Heart right ventricle (tissue), 16 donors: Measurements from ENCODE around the gene CROCC2. TPM values are rescaled to one million over a fixed set of nuclear protein-coding genes. Genes with fewer than 3 reads are reported as not detected.

Source experiments
- ATAC-seq, 8 donors: fragments of 200-7000 bp; cut with Tn5 transposase; one replicate each; pipeline ENCODE4 v1.9.1; 2020; ENCODE audit warnings: mild to moderate bottlenecking in 8 of 8, moderate library complexity in 8 of 8, moderate number of reproducible peaks in 1 of 8
- DNase-seq, 2 donors: peaks; one replicate each; pipeline ENCODE4 v3.0.0-alpha.2; 2020
- H3K27ac ChIP-seq, 10 donors: fragments of 200-600 bp; sonication (generic) in 2 of 10; one replicate each; pipeline versions ENCODE4 v1.5.0 to v1.8.0; 2020 to 2022; ENCODE audit warnings: mild to moderate bottlenecking in 3 of 10
- H3K27me3 ChIP-seq, 7 donors: fragments of 200-600 bp; one replicate each; pipeline ENCODE4 v1.8.0; 2021 to 2022; ENCODE audit warnings: mild to moderate bottlenecking in 2 of 7
- H3K36me3 ChIP-seq, 9 donors: fragments of 200-600 bp; sonication (generic) in 1 of 9; one replicate each; pipeline versions ENCODE4 v1.5.0 to v1.8.0; 2020 to 2022; ENCODE audit warnings: mild to moderate bottlenecking in 2 of 9
- H3K4me1 ChIP-seq, 9 donors: fragments of 200-600 bp; sonication (generic) in 1 of 9; one replicate each; pipeline versions ENCODE4 v1.5.0 to v1.8.0; 2020 to 2022; ENCODE audit warnings: mild to moderate bottlenecking in 4 of 9
- H3K4me3 ChIP-seq, 10 donors: fragments of 200-600 bp; sonication (generic) in 2 of 10; one replicate each; pipeline versions ENCODE4 v1.5.0 to v1.8.0; 2020 to 2022; ENCODE audit warnings: mild to moderate bottlenecking in 7 of 10, moderate library complexity in 2 of 10
- H3K9me3 ChIP-seq, 11 donors: fragments of 200-600 bp in 10 of 11; sonication (generic) in 2 of 11; one replicate each; pipeline versions ENCODE4 v1.5.0 to v1.8.0; 2013 to 2022; ENCODE audit warnings: mild to moderate bottlenecking in 2 of 11, control low read depth in 1 of 11, moderate library complexity in 1 of 11
- WGBS, 2 donors: extraction: QIAGEN DNeasy Blood & Tissue Kit; methylation state at CpG; one replicate each; pipeline ENCODE4 v1.1.7; 2013; ENCODE audit warnings: inconsistent platforms in 1 of 2; 5-methylcytosine and 5-hydroxymethylcytosine counted together
- intact Hi-C, 10 donors: fragments of 100-400 bp; cut with DNase I; formaldehyde crosslinking; loops; one replicate each; pipeline versions ENCODE4 v1.11.1 to v1.14.2; 2022
- polyA plus RNA-seq, 2 donors: library from polyadenylated mRNA; stranded (reverse); fragments of 200-250 nt; gene quantifications; one replicate each; pipeline ENCODE4 v1.2.3, GENCODE V29; 2013
- total RNA-seq, 10 donors: library from RNA; stranded (reverse); fragmentation: NEBNext Ultra II Directional in 3 of 10; extraction: Animal tissue kit (Norgen Biotek cat#: 25700) in 3 of 10; gene quantifications; one replicate each; pipeline versions ENCODE4 v1.2.1 to v1.2.4, GENCODE V29; 2021 to 2023
- TF ChIP-seq, protein P1 (sequence below), 9 donors: fragments of 200-600 bp; sonication (generic) in 2 of 9; IDR thresholded peaks; one replicate each; pipeline versions ENCODE4 v1.5.0 to v1.8.0; 2021 to 2022; ENCODE audit warnings: antibody characterized with exemption in 9 of 9, mild to moderate bottlenecking in 5 of 9, moderate library complexity in 1 of 9
- donor health status: Arrhythmogenic right ventricular cardiomyopathy.
- donor health status: ischemic (EF 13 %, LVEDD 7.1; RV severe dilation, severe dysfunction).
- donor health status: healthy with polysubstance abuse.
- donor health status: DM: no; HTN: yes; CAD: no.
- donor health status: DM: no; HTN: no; CAD: no.
- donor health status: ischemic (EF 25% LVEDD 6.9; RV normal size, moderate dysfunction).
- donor health status: ischemic (EF 25% LVEDD 5.7; RV mildly dilated, moderate dysfunction).
- donor health status: healthy.
- donor health status: DM: yes; HTN: yes; CAD: no.
- donor health status: Ischemic cardiomyopathy.
- donor health status: ischemic (EF 35%, LVEDD 5.7; RV mildly dilated, moderate dysfunction).
- donor health status: nonischemic (EF 11% LVEDD 7.7; RV severe dilation, severe dysfunction).
- donor health status: DM: yes; HTN: yes; CAD: no.
- donor health status: PGD.
- donor health status: ischemic (EF 29% LVEDD 5.4; RV normal size, mild dysfunction).
- donor health status: nonischemic (EF 23%, LVEDD 6.1; RV moderate dilation, normal function).

CROCC2 gene
- total and polyA plus RNA-seq, 12 donors = 0.06 TPM; not detected in 11

DNA sequence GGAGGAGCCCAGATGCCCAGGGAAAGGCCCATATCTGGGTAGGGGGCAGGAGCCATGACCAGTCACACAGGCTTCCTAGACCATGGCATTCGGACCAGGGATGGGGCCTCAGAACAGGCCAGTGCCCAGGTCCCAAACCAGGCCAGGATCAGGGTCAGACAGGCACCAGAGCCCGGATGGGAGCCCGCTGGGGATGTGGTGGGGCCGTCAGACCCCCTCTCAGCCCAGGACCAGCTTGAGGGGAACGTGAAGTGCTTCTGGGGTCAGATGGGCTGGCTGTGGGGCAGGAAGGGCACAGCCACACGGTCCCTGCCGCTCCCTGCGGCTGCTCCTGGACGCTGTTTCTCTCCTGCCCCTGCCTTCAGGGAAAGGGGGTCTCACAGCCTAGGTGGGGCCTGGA lies 131.4 kb downstream of the CROCC2 start:
- Histone ChIP-seq H3K27ac (no peak overlapping the region), H3K9me3 (no peaks in the 10 kb centered on the region), H3K4me3 (no peak overlapping the region), H3K27me3 (peaks cover 0 to 16% (median 5%) of the 10 kb centered on the region in 7 donors), H3K4me1 (peaks cover 3 to 10% (median 9%) of the 10 kb centered on the region in 9 donors), H3K36me3 (peaks cover 0 to 40% (median 0%) of the 10 kb centered on the region in 9 donors)
- no peak for ATAC-seq
- intact Hi-C loops = no loop called here
- TF ChIP-seq, protein P1, sequence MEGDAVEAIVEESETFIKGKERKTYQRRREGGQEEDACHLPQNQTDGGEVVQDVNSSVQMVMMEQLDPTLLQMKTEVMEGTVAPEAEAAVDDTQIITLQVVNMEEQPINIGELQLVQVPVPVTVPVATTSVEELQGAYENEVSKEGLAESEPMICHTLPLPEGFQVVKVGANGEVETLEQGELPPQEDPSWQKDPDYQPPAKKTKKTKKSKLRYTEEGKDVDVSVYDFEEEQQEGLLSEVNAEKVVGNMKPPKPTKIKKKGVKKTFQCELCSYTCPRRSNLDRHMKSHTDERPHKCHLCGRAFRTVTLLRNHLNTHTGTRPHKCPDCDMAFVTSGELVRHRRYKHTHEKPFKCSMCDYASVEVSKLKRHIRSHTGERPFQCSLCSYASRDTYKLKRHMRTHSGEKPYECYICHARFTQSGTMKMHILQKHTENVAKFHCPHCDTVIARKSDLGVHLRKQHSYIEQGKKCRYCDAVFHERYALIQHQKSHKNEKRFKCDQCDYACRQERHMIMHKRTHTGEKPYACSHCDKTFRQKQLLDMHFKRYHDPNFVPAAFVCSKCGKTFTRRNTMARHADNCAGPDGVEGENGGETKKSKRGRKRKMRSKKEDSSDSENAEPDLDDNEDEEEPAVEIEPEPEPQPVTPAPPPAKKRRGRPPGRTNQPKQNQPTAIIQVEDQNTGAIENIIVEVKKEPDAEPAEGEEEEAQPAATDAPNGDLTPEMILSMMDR (IDR thresholded peaks at IDR 0.05) = no peak
- WGBS, 2 donors = 94% methylated on average over 9 of the region's 9 CpGs
- DNase-seq = no peak

DNA sequence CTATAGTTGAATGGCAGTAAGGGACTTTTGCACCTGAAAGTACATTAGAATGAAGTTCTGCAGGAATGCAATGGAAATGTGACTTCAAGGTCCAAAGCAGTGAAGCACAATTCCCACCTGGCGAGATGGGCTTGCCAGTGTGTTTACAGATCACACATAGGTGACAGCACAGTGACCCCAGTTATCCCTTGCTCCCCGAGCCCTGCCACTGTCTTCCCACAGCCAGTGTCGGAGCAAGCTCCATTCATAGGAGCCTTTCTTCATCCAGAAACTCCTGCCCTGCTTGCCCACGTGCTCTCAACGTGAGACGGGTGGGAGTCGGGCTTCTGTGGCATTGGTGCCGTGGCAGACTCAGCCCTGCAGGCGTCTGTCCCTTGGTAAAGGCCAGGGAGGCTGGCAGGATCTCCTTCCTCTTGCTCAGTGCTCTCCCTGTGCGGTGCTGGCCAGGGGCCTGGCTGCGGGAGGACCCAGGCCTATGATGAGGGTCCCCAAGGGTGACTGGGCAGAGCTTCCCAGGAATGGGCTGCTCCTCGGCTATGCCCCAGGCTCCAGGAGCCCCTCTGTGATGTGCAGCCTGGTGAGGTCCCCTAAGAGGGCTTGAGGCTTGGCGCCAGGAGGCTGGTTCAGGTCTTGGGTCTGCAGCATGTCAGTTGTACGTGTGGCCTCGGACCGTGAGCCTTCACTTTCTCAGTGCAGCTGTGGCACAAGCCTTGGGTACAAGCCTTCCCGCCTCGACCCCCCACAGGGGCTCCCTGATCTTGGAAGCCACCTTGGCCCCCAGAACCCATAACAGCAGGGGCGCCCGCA lies 132.4 kb downstream of the CROCC2 start:
- H3K4me1 ChIP-seq = peaks cover 3 to 10% (median 9%) of the 10 kb centered on the region in 9 donors
- DNase-seq (no peak), ATAC-seq (no peak)
- peaks cover 0 to 40% (median 2%) of the 10 kb centered on the region in 9 donors for H3K36me3 ChIP-seq
- H3K27ac ChIP-seq = no peak overlapping the region
- WGBS, 2 donors = 88 to 91% methylated on average over 20 of the region's 20 CpGs
- TF ChIP-seq, protein P1 (IDR thresholded peaks at IDR 0.05) = no peak
- no peaks in the 10 kb centered on the region for H3K9me3 ChIP-seq
- no peak overlapping the region for H3K4me3 ChIP-seq
- peaks cover 0 to 16% (median 5%) of the 10 kb centered on the region in 7 donors for H3K27me3 ChIP-seq
- intact Hi-C loops = no loop called here

DNA sequence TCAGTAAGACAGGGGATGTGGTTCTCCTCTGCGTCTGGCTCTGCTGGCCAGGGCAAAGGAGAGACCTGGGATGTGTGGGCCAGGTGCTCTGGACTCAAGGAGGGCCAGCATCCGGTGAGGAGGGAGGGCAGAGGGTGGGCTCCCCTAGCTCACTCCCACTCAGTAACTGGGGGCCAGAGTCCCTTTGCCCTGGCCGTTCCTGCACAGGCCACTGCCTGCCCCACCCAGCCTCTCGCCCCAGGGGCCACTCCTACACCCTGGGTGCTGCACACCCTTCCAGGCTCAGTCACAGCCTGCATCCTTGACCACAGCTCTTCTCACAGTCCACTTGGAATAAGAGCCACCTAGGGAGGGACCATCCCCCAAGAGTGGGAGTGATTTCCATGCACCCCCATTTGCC lies 133.3 kb downstream of the CROCC2 start:
- no peak overlapping the region for H3K4me3 ChIP-seq
- no peak overlapping the region for H3K27ac ChIP-seq
- peaks cover 0 to 16% (median 5%) of the 10 kb centered on the region in 7 donors for H3K27me3 ChIP-seq
- H3K4me1 ChIP-seq = peaks cover 3 to 10% (median 9%) of the 10 kb centered on the region in 9 donors
- TF ChIP-seq, protein P1 (IDR thresholded peaks at IDR 0.05) = no peak
- H3K36me3 ChIP-seq = peaks cover 0 to 31% (median 5%) of the 10 kb centered on the region in 9 donors
- ATAC-seq (no peak), DNase-seq (no peak)
- intact Hi-C loops = no loop called here
- H3K9me3 ChIP-seq = peaks cover 0 to 4% (median 0%) of the 10 kb centered on the region in 11 donors
- WGBS, 2 donors = 94% methylated on average over 4 of the region's 4 CpGs

DNA sequence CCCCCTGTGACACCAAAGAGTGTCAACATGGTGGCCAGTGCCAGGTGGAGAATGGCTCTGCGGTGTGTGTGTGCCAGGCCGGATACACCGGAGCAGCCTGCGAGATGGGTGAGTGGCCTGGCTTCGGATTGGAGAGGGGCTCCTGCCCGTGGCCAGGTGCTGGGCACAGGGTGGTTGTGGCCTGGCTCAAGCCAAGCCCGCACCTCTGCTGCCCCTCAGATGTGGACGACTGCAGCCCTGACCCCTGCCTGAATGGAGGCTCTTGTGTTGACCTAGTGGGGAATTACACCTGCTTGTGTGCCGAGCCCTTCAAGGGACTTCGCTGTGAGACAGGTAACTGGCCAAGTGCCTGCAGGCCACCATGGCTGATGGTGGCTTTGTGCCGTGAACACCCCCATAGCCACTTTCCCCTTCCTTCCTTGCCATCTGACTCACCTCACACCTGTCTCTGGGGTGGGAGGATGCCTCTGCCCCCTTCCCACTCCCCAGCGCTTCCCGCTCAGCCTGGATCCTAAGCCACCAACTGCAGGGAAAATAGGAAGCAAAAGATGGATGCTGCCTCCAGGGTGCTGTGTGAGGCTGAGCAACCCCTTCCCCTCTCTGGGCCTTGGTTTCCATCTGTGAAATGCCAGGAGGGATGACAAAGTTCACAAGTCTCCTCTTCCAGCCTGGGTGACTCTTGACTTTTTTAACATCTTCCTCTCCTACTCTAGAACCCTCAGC lies 134.1 kb downstream of the CROCC2 start:
- ATAC-seq = no peak
- peaks cover 0 to 33% (median 11%) of the 10 kb centered on the region in 9 donors for H3K36me3 ChIP-seq
- no peak for DNase-seq
- no peak overlapping the region for H3K4me3 ChIP-seq
- peaks cover 0 to 12% (median 5%) of the 10 kb centered on the region in 11 donors for H3K9me3 ChIP-seq
- WGBS, 2 donors = 91 to 97% methylated on average over 13 of the region's 13 CpGs
- intact Hi-C loops = no loop called here
- peaks cover 3 to 10% (median 9%) of the 10 kb centered on the region in 9 donors for H3K4me1 ChIP-seq
- no peak overlapping the region for H3K27ac ChIP-seq
- peaks cover 0 to 16% (median 5%) of the 10 kb centered on the region in 7 donors for H3K27me3 ChIP-seq
- TF ChIP-seq, protein P1 (IDR thresholded peaks at IDR 0.05) = no peak
